Ishikawa (cell line): Measurements from ENCODE around the gene HPDL.

ENCODE experiments used
- CEBPB ChIP-seq: IDR thresholded peaks from 2 replicates; pipeline ENCODE4 v1.6.1; 2012
- CREB1 ChIP-seq: IDR thresholded peaks from 2 replicates; pipeline ENCODE4 v1.6.1; 2012; ENCODE audit warnings: low read depth
- FOXM1 ChIP-seq: IDR thresholded peaks from 2 replicates; pipeline ENCODE4 v1.6.1; 2012; ENCODE audit warnings: low read depth, borderline replicate concordance
- NFIC ChIP-seq: IDR thresholded peaks from 2 replicates; pipeline ENCODE4 v1.6.1; 2012
- RAD21 ChIP-seq: IDR thresholded peaks from 2 replicates; pipeline ENCODE4 v1.6.1; 2012; ENCODE audit warnings: low read depth
- REST ChIP-seq: IDR thresholded peaks from 2 replicates; pipeline ENCODE4 v1.6.1; 2012; ENCODE audit warnings: low read depth, mild to moderate bottlenecking
- TAF1 ChIP-seq: IDR thresholded peaks from 2 replicates; pipeline ENCODE4 v1.6.1; 2012; ENCODE audit warnings: low read depth, mild to moderate bottlenecking
- USF1 ChIP-seq: IDR thresholded peaks from 2 replicates; pipeline ENCODE4 v1.6.1; 2012
- ZBTB7A ChIP-seq: IDR thresholded peaks from 2 replicates; pipeline ENCODE4 v1.6.1; 2012; ENCODE audit warnings: low read depth
- TF ChIP-seq, protein P1 (sequence below): IDR thresholded peaks from 2 replicates; pipeline ENCODE4 v1.6.1; 2012

GRCh38 chr1:45322486-45323040 lies 4.1 kb upstream of the HPDL start:
- TF ChIP-seq TAF1 (no peak), CREB1 (no peak), USF1 (no peak), NFIC (no peak), CEBPB (no peak), ZBTB7A (no peak), RAD21 (no peak), REST (no peak), FOXM1 (no peak)
- TF ChIP-seq, protein P1, sequence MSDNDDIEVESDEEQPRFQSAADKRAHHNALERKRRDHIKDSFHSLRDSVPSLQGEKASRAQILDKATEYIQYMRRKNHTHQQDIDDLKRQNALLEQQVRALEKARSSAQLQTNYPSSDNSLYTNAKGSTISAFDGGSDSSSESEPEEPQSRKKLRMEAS: no peak
